Kidney glomerular epithelial cell (primary cell): ENCODE measurements around the gene CD300E.
"Not testable (repeated sequence)": the region's sequence is repeated elsewhere in the genome, so short reads cannot be mapped to it uniquely, and the experiment has no call there.

ENCODE experiments used
- DNase-seq: peaks from one replicate; lab custom pipeline; 2025; lab: John Stamatoyannopoulos, UW

CD300E gene

DNA sequence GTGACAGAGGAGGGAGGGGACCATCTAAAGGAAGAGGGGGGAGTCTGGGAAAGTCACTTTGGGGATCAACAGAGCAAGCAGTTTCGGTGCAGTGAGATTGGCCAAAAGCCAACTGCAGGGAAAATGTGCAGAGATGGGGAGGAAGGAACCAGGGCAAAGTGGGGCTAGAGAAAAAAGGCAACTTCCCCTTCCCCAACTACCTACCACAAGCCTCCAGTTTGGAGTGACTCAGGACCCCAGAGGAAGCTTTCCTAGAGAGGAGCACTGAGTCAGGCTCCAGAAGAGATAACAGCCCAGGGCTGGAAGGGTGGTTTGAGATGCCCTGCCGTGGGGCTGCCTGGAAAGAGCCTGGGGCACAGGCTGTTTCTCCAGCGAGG, 24.5 kb downstream of the CD300E start:
- DNase-seq, result no peak

DNA sequence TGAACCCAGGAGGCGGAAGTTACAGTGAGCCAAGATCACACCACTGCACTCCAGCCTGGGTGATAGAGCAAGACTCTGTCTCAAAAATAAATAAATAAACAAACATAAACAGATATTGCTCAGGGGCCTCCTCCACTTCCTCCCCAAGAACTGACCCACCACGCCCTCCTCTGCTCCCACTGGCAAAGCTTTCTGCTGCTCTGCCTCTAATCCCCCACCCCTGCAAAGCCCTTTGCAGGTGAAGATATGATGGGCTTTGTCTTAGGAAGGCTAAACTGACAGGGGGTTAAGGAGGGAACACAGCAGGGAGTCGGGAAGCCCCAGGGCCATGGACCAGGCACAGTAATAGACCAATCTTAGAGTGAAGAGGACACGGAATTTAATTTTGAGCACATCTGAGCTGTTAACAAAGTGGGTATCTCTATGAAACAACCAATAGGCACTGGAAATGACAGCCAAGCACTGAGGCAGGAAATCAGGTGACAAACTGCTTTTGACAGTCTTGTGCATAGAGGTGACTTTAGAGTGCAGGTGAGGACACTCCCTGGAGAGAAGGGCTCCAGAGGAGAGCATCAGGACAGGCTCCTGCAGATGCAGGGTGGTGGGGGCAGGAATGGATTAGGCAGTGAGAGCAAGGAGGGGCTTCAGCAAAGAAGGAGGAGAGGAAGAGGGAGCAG, 25.1 kb downstream of the CD300E start:
- no peak for DNase-seq

DNA sequence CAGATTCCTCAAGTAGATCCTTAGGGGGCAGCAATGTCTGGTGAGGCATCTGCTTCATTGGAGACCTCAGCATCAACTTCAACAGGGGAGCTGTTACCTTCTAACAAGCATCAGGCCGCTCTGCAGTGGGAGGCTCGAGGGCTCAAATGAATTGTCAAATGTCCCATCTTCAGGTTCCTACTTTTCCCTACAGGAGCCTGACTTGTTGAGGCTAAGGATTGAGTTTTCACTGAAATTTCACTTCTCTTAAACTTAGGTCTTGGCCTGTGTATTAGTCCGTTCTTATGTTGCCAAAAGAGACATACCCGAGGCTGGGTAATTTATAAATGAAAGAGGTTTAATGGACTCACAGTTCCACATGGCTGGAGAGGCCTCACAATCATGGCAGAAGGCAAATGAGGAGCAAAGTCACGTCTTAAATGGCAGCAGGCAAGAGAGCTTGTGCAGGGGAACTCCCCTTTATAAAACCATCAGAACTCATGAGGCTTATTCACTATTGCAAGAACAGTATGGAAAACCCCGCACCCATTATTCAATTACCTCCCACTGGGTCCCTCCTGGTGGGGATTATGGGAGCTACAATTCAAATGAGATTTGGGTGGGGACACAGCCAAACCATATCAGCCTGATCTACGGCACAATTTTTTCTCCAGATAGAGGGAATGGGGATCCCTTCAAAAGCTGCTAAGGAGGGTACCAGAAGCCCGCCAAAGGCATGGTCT, 26.3 kb downstream of the CD300E start:
- no peak for DNase-seq

DNA sequence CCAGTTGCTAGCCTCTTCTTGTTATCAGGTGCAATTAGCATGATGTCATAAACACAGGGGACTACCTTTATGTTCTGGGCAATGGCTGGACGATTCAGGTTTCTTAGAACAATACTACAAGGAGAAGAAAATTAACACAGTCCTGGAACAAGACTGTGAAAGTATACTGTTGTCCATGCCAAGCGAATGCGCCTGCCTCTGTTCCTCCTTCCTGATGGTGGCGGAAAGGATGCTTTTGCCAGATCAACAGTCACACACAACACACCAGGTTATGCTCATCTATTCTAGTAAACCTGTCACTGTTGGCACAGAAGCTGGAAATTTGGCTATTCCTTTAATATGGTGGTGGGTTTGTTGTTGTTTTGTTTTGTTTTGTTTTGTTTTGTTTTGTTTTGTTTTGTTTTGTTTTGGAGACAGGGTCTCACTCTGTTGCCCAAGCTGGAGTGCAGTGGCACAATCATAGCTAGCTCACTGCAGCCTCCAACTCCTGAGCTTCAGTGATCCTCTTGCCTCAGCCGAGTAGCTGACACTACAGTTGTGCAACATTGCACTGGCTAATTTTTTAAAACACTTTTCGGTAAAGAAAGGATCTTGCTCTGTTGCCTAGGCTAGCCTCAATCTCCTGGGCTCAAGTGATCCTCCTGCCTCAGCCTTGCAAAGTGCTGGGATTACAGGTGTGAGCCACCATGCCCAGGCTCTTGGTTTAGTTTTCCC, 28.3 kb downstream of the CD300E start:
- DNase-seq, result no peak

DNA sequence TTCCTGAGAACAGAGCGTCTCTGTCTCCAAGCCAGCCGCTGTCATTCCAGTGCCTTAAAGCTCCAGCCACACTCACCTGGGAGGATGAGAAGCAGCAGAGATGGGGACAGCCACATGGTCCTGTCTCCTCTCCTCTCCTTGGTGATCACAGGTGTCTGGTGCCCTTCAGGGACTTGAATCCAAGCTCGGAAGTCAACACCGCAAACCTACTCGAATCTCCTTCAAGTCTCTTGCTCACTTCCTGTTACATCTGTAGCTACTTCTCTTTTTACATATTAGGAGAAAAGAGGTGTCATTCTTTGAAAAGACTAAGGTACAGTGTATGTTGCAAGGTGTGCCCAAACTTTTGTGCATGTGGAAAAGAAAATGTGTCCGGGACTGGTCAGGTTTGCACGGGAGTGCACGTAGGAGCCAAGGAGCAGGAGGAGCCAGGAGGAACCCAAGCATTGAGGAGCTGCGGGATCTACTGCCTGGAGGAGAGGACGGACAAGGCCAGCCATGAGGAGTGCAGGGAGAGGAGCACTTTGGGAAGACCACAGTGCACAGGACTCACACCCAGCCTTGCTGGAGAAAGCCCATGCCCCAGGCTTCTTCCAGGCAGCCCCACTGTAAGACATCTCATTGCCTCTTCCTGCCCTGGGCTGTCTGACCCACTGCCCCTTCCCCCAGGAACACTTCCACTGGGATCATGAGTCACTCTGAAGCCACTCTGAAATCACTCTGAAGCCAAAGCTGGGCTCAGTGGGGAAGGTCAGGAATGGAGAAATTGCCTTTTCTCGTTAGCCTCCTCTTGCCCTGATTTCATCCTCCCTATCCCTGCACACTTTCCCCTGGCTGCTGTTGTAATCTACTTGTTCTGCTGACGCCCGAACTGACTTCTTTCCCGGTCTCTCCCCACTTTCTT, 31.2 kb downstream of the CD300E start, which contains the start of gene CD300LD:
Gene CD300LD, minus strand, starts transcription at position 197 of the 904 bp plus-strand sequence. Its CDS starts 81 bp downstream, at position 116.
- DNase-seq, result no peak

DNA sequence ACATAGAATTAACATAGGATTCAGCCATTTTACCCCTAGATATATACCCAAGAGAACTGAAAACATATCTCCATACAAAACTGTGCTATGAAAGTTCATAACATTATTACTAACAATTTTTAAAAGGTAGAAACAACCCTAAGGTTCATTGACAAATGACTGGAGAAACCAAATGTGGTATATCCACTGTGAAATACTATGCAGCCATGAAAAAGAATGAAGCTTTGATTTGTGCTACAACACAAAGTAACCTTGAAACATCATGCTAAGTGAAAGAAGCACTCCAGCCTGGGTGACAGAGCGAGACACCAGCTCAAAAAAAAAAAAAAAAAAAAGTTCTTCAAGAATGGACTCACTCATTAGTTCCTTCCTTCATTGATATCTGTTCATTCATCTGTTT, 32.0 kb downstream of the CD300E start:
- no peak for DNase-seq

DNA sequence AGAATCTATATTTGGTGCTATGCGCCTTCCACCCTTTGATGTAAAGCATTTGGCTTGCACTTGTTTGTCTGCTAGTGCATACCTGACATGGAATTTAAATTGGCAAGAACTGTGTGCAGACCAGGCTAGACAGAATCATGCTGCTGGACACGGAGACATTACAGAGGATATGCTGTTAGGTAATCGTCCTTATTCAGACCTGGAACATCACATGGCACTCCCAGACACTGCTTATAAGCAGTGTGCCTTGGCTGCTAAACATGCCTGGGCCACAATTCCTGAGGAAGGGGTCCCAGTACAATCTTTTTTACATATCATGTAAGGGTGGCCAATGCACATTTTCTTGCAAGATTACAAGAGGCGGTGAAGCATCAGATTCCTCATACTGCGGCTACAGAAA, 37.8 kb downstream of the CD300E start:
- no peak for DNase-seq

DNA sequence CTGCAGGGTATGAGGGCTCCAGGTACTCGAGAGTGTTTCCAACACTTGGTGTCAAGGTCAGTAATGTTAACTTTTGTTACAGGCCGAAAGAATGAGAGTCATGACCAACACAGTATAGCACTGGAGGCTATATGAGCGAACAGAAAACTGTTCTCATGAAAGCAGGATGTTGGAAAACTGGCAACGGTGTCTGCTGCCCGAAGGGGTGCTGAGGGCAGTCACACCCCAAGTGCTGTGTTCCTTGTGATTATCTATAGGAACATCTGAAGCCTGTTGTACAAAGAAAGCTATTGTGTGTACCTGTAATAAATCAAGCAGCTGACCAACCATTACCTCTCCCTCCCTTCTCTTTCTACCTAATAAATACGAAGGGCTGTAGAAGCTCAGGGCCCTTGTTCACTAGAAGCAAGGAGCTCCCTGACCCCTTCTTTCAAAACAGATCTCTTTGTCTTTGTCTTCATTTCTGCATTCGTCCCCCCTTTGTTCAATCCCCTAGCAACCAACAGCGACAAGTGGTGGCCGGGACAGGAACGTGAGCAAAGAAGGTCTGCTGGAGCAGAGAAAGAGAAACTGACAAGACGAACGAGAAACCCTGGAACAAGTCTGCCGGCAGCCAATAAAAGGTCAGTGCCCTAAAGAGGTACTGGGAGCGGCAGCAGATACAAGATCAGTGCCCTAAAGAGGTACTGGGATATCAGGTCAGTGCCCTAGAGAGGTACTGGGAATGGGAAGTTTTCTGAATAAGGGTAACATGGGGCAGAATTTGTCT, 39.1 kb downstream of the CD300E start:
- no peak for DNase-seq

DNA sequence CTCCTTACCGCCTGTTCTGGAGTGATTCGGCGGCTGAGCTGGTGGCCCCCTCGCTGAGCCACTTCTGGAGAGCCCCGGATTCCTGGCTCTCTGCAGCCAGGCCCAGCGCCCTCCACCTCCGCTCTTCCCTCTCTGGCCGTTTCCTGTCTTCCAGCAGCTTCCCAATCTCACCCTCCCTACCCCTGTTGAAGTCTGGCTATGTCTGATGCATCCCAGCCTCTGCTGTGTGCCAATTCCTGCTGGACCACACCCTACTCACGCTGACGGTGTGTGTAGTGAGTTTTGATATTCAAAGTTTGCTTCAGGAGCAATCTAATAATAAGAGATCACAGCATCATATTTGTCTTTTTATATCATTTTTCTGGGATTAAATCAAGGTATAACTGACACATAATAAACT, 40.9 kb downstream of the CD300E start:
- DNase-seq, result no peak

DNA sequence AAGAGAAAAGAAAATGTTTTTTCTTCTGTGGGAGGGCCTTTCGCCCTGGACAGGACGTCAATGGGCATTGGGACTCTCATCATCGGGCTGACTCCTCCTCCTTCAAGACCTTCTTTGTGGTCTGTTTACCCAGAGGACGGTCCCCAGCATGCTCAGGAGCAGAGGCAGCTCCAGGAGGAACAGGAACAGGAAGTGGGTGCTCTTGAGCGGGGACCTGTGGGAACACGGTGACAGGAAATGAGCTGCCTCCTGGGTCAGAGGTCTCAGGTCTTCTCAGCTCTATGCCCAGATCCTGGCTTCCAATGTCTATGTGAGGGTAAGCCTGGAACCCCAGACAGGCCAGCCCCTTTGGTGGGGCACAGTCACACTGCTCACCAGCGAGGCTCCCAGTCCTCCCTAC, 43.6 kb downstream of the CD300E start:
- DNase-seq, result no peak

DNA sequence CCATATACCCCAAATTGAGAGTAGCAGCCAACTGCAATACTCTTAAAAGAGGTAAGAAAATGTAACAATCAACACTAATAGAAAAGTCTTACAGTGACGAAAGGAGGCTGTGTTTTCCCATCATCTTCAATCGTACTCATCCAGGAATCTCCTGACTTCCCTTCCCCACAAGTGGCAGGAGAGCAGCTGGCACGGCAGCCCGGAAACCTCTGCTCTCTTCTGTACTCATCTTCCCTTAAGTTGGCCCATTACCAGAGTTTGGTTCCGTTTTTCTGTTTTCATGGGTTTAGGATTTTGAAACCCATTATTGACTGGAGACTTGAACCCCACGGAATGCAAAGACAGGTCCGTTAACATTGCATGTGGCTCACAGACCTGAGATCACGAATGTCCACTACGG, 44.6 kb downstream of the CD300E start:
- no peak for DNase-seq

DNA sequence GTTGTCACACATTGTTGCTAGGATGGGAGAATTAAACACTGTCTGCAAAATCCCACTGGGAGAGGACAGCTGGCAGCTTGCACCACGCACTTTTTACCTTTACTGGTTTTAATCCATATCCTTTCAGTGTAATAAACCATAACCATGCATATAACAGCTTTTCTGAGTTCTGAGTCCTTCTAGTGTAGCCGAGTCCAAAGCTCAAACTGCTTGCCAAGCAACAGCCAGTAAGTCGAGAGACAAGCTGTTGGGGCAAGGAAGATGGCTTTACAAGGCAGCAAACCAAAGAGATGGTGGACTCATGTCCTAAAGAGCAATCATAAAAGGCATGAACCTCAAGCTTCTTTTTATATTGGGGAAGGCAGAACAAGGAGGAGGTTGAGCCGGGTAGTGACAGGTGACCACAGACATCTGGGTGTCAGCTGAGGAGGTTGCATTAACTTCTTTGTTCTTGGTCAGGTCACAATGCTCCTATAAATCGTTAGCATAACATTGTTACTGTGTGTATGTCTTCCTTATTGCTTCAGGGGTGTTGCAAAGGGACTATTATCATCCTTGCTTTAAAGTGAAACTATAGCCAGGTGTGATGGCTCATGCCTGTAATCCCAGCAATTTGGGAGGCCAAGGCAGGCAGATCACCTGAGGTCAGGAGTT, 48.9 kb downstream of the CD300E start:
- DNase-seq, result no peak

DNA sequence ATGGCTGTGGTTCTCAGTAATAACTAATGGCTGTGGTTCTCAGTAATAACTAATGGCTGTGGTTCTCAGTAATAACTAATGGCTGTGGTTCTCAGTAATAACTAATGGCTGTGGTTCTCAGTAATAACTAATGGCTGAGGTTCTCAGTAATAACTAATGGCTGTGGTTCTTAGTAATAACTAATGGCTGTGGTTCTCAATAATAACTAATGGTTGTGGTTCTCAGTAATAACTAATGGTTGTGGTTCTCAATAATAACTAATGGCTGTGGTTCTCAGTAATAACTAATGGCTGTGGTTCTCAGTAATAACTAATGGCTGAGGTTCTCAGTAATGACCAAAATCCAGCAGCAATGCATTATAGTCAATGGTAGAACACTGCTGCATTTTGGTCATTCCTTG, 49.9 kb downstream of the CD300E start:
- DNase-seq, result not testable (repeated sequence)

DNA sequence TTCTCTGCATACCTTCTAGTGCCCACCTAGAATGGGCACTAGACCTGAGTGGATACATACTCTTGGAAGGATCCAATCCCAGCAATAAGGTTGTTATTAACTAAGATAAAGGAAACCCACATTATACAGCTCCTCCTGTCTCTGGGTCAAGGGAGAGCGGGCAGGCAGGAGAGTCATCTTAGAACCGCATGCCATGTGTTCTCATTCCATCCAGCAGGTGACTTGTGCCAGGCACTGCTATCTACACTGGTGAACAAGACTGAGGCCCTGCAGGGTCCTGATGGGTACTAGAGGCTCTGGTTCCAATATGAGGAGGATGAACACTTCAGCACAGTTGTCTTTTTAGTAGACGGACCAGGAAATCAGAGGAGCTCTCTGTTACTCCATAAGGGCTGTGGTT, 50.4 kb downstream of the CD300E start:
- DNase-seq, result no peak

DNA sequence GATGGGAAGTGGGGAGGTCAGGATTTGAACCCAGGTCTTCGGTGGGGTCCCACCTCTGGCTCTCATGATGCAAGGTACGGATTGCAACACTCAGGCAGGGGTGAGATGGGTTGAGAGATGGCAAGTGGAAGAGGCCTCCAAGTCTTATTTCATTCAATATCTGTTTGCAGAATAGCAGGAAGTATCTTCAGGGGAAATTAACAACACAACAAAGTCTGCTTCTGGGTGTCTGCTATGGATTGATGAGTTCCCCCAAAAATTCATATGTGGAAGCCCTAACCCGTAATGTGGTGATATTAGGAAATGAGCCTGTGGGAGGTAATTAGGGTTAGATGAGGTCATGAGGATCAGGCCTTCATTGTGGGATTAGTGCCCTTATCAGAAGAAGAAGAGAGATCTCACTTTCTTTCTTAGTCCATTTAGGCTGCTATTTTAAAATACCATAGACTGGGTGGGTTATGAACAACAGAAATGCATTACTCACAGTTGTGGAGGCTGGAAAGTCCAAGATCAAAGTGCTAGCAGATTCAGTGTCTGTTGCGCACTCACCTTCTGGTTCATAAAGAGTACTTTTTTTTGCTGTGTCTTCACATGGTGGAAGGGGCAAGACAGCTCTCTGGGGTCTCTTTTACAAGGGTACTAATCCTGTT, 51.8 kb downstream of the CD300E start:
- DNase-seq, result no peak

DNA sequence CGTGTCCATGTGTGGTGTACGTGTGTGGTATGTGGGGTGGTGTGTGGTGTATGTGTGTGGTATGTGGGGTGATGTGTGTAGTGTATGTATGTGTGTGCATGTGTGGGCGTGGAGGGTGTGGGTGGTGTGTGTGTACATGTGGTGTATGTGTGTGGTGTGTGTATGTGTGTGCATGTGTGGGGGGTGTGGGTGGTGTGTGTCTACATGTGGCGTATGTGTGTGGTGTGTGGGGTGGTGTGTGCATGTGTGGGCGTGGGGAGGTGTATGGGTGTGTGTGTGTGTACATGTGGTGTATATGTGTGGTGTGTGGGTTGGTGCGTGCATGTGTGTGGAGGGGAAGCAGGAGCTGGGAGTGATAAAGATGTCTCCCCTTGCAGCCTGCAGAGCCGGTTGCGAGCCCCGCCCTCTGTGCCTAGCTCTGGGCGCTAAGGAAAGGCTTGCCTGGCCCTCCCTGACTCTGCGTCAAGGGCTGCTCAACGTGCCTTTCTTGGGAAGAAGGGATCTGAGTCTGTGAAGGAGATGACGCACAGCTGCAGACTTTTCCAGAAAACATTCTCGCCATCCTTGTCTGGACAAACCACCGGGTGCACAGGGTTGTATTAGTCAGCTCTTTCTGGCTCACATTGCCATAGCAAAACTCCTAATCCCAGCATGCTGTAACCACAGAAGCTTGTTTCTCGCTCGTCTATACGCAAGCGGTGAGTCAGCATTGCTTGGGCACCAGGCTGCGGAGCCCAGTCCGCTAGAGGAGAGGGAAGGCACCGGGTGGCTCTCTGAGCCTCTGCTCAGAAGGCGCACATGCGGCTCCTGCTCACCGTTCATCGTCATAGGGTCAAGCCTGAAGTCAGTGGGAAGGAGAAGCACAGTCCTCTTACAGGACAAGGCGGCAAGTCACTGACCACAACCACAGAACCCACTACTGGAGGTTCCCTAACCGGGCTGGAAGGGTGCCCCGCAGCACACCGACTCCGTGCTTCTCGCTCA, 54.2 kb downstream of the CD300E start:
- peak; percentile 95 for DNase-seq

DNA sequence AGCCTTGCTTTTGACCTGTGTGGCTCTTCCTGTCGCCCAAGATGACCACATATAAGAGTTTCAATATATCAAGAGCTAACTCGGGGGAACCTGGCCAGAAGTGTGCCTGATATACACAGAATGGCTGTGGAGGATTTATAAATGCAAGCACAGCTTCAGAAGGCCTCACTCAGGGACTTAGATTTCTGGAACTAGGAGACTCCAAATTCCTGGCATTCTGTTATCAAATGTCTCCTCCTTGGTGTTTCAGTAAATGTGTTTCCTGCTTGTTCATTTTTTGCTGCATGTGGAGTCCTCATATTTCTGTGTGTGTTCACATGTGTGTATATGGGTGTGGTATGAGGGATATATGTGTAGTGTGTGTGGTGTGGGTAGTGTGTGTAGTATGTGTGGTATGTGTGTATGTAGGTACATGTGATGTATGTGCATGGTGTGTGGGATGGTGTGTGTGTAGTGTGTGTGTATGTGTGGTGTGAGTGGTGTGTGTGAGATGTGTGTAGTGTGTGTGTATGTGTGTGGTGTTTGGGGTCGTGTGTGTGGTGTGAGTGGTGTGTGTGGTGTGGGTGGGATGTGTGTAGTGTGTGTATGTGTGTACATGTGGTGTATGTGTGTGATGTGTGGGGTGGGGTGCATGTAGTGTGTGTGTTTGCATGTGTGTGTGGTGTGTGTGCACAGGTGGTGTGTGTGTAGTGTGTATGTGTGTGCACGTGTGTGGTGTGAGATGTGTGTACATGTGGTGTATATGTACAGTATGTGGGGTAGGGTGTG, 55.2 kb downstream of the CD300E start:
- DNase-seq, result no peak

DNA sequence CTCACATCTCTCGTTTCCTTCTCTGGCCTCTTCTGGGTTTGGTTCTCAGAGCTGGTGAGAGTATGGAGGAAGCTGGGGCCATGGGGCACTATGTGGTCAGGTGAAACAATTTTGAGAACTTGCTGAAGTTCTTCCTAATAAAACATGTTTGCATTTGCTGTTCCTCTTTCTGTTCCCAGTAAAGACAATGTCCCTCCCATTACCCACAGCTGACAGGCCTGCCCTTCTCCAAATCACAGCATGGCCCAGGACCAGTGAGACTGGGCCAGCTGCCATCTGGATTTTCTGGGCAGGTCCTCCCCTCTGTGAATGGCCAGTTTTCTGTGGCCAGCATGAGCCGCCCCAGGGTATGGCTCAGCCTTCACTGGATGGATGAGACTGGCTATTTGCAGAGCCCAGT, 56.1 kb downstream of the CD300E start, which contains the start of gene CD300H:
Gene CD300H, minus strand, starts transcription at position 113 of the 400 bp plus-strand sequence.
- DNase-seq, result no peak
